Natural killer cell (primary cell): ENCODE measurements around the gene GNAO1. TPM values are rescaled to one million over a fixed set of nuclear protein-coding genes. Genes with fewer than 3 reads are reported as not detected.

Source experiments
- ATAC-seq, 3 donors: fragments of 150-1000 bp in 2 of 3; fragments of 200-7000 bp in 1 of 3; cut with Tn5 transposase; 1 replicate in 1 of 3; 2 replicates in 2 of 3; pipeline ENCODE4 v1.10.0; 2021; ENCODE audit warnings: mild to moderate bottlenecking in 2 of 3, moderate library complexity in 2 of 3
- DNase-seq, 2 donors: peaks; one replicate each; pipeline versions ENCODE4 v3.0.0 to v3.0.0-alpha.2; 2013 to 2021; ENCODE audit warnings: mixed read lengths in 1 of 2
- H3K27ac ChIP-seq: one replicate; pipeline ENCODE4 v1.5.1; 2013; ENCODE audit warnings: mild to moderate bottlenecking, low read length
- H3K27me3 ChIP-seq: one replicate; pipeline ENCODE4 v1.6.1; 2013; ENCODE audit warnings: low read length; ENCODE audit not compliant: control insufficient read depth, insufficient read depth
- H3K36me3 ChIP-seq: one replicate; pipeline ENCODE4 v1.6.1; 2013; ENCODE audit warnings: low read length; ENCODE audit not compliant: control insufficient read depth, insufficient read depth
- H3K4me1 ChIP-seq: one replicate; pipeline ENCODE4 v1.6.1; 2013; ENCODE audit warnings: low read length; ENCODE audit not compliant: control insufficient read depth, insufficient read depth
- H3K4me3 ChIP-seq: one replicate; pipeline ENCODE4 v1.5.1; 2013; ENCODE audit warnings: low read length
- H3K9me3 ChIP-seq: one replicate; pipeline ENCODE4 v1.6.1; 2013; ENCODE audit warnings: low read length; ENCODE audit not compliant: control insufficient read depth, insufficient read depth
- H3K27ac Mint-ChIP-seq, 2 donors: one replicate each; pipeline ENCODE4 v1.8.0; 2022; ENCODE audit warnings: mild to moderate bottlenecking in 2 of 2, mixed read lengths in 2 of 2, moderate library complexity in 1 of 2
- H3K27me3 Mint-ChIP-seq, 2 donors: one replicate each; pipeline ENCODE4 v1.8.0; 2022; ENCODE audit warnings: low read depth in 2 of 2, mixed read lengths in 2 of 2
- H3K36me3 Mint-ChIP-seq: one replicate; pipeline ENCODE4 v1.8.0; 2022; ENCODE audit warnings: mixed read lengths
- H3K4me1 Mint-ChIP-seq, 2 donors: one replicate each; pipeline ENCODE4 v1.8.0; 2022; ENCODE audit warnings: mixed read lengths in 2 of 2
- H3K4me3 Mint-ChIP-seq: one replicate; pipeline ENCODE4 v1.8.0; 2022; ENCODE audit warnings: mild to moderate bottlenecking, moderate library complexity, mixed read lengths
- H3K9me3 Mint-ChIP-seq, 2 donors: one replicate each; pipeline ENCODE4 v1.8.0; 2022; ENCODE audit warnings: mixed read lengths in 2 of 2
- WGBS: methylation state at CpG from one replicate; pipeline ENCODE4 v1.1.7; 2013; ENCODE audit warnings: missing lambda C conversion rate; ENCODE audit not compliant: insufficient coverage; 5-methylcytosine and 5-hydroxymethylcytosine counted together
- intact Hi-C: fragments of 100-400 bp; cut with micrococcal nuclease; formaldehyde crosslinking; loops from one replicate; pipeline ENCODE4 v1.14.2; 2022
- total RNA-seq, 4 donors: library from RNA; stranded (reverse); fragments of 120-200 nt in 1 of 4; gene quantifications; one replicate each; pipeline versions ENCODE4 v1.2.3 to v1.2.4, GENCODE V29; 2013 to 2022
- TF ChIP-seq, protein P1 (sequence below): fragments of 200-600 bp; IDR thresholded peaks from one replicate; pipeline ENCODE4 v1.8.0; 2022; ENCODE audit warnings: antibody characterized with exemption

The GNAO1 gene
- total RNA-seq: 1 to 10 TPM in 2 of 3 donors, under 1 TPM in 1; 0.45 to 4.6 (median 1.1) TPM
- 1.5 TPM for total RNA-seq (2013)

DNA sequence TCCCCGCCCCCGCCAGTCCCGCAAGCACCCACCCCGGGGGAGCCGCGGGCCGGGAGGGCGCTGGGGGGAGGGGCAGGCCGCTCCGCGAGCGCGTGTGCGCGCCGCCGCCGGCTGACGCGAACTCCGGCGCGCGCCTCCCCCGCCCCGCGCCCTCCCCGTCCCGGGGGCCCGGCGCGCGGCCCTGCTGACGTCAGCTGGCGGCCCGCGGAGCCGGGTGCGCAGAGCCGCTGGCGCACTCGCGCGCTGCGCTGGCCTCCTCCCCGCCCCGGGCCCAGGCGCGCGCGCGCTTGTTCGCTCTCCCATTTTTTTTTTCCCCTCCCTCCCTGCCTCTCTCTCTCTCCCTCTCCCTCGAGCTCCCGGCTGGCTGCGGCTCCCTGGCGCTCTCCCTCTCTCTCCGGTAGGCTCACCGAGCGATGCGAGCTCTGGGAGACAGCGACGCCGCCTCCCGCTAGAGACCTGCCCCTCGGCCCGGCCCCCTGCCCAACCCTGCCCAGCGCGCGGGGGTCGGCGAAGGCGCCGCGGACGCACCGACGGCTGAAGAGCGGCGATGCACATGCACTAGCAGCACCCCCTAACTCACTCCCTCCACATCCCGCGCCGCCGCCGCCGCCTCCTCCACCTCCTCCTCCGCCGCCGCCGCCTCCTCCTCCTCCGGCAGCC, at the start of gene GNAO1:
TSS of gene GNAO1 (plus strand) at position 334 of the 660 bp plus-strand sequence. CDS start 747 bp downstream, outside the sequence.
- H3K4me1 ChIP-seq: peaks cover 32% of the 10 kb centered on the region
- H3K36me3 Mint-ChIP-seq: no peaks in the 10 kb centered on the region
- H3K36me3 ChIP-seq: no peaks in the 10 kb centered on the region
- DNase-seq (peak; percentile 44 to 90), ATAC-seq (peak; percentile 82 to 85 (median 82))
- H3K9me3 Mint-ChIP-seq: no peaks in the 10 kb centered on the region
- H3K4me3 ChIP-seq: peak within 1 kb of the TSS; percentile 67
- WGBS: under 1% methylated on average over 91 of the region's 91 CpGs
- TF ChIP-seq, protein P1, sequence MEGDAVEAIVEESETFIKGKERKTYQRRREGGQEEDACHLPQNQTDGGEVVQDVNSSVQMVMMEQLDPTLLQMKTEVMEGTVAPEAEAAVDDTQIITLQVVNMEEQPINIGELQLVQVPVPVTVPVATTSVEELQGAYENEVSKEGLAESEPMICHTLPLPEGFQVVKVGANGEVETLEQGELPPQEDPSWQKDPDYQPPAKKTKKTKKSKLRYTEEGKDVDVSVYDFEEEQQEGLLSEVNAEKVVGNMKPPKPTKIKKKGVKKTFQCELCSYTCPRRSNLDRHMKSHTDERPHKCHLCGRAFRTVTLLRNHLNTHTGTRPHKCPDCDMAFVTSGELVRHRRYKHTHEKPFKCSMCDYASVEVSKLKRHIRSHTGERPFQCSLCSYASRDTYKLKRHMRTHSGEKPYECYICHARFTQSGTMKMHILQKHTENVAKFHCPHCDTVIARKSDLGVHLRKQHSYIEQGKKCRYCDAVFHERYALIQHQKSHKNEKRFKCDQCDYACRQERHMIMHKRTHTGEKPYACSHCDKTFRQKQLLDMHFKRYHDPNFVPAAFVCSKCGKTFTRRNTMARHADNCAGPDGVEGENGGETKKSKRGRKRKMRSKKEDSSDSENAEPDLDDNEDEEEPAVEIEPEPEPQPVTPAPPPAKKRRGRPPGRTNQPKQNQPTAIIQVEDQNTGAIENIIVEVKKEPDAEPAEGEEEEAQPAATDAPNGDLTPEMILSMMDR: no peak
- H3K4me1 Mint-ChIP-seq: peaks cover 5 to 24% of the 10 kb centered on the region in 2 donors
- H3K27me3 ChIP-seq: peaks cover 36% of the 10 kb centered on the region
- peaks cover 37 to 63% of the 10 kb centered on the region in 2 donors for H3K27me3 Mint-ChIP-seq
- H3K27ac Mint-ChIP-seq: peak within 1 kb of the TSS in 1 of 2 donors; percentile 70
- peak within 1 kb of the TSS; percentile 89 for H3K4me3 Mint-ChIP-seq
- intact Hi-C loops: no loop called here
- H3K27ac ChIP-seq: peak within 1 kb of the TSS; percentile 56
- H3K9me3 ChIP-seq: peaks cover 2% of the 10 kb centered on the region

DNA sequence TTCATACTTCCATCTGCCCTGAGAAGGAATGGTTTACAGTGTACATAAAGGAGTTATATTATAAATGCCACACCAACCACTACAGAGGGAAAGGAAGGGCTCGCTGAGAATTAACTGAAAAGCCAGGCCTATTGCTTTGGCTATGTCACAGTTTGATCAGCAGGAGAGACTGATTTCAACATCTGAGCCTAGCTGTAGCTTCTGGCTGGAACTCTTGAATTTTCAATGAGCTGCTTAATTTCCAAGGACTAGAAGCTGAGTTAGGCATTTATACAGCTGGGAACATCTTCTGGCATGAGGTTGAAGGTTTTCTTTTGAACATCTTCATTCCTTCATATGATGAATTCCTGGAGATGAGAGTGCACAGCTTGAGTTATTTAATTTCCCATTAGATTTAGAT, 47.6 kb upstream of the GNAO1 start:
- ATAC-seq (no peak), DNase-seq (no peak)
- no peaks in the 10 kb centered on the region for H3K9me3 ChIP-seq
- no peak overlapping the region for H3K4me3 ChIP-seq
- Mint-ChIP-seq H3K4me1 (no peaks in the 10 kb centered on the region), H3K9me3 (no peaks in the 10 kb centered on the region), H3K27me3 (peaks cover 15 to 38% of the 10 kb centered on the region in 2 donors), H3K4me3 (no peak overlapping the region), H3K36me3 (no peaks in the 10 kb centered on the region), H3K27ac (no peak overlapping the region)
- no peak overlapping the region for H3K27ac ChIP-seq
- H3K27me3 ChIP-seq: peaks cover 5% of the 10 kb centered on the region
- no peaks in the 10 kb centered on the region for H3K36me3 ChIP-seq
- TF ChIP-seq, protein P1: no peak
- 33% methylated on average over 1 of the region's 1 CpG for WGBS
- intact Hi-C loops: no loop called here
- H3K4me1 ChIP-seq: no peaks in the 10 kb centered on the region

DNA sequence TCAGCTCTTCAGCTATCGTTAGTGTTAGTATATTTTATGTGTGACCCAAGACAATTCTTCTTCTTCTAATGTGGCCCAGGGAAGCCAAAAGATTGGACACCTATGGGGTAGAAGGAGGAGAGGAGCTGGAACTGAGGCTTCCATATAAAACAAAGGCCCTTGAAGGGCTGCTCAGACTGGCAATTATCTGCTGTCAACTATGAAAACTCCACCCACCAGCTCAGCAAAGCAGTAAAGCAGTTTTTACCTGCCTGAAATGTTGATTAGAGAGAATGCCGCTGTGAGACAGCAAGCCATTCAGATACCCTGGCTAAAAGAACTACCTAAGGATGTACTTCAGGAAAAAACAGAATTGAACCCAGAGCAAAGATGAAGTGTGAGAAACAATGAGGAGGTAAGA, 45.9 kb upstream of the GNAO1 start:
- Mint-ChIP-seq H3K27ac (no peak overlapping the region), H3K36me3 (no peaks in the 10 kb centered on the region)

More for the DNA sequence above, 45.9 kb upstream of the GNAO1 start:
- no peak overlapping the region for H3K4me3 ChIP-seq
- intact Hi-C loops: no loop called here
- no peaks in the 10 kb centered on the region for H3K4me1 ChIP-seq
- no peak for ATAC-seq
- Mint-ChIP-seq H3K27me3 (peaks cover 18 to 50% of the 10 kb centered on the region in 2 donors), H3K4me1 (no peaks in the 10 kb centered on the region), H3K4me3 (no peak overlapping the region), H3K9me3 (no peaks in the 10 kb centered on the region)
- no peaks in the 10 kb centered on the region for H3K9me3 ChIP-seq
- 82% methylated on average over 1 of the region's 2 CpGs for WGBS
- TF ChIP-seq, protein P1: no peak
- no peak overlapping the region for H3K27ac ChIP-seq
- H3K27me3 ChIP-seq: peaks cover 8% of the 10 kb centered on the region
- DNase-seq: no peak
- no peaks in the 10 kb centered on the region for H3K36me3 ChIP-seq
